BJ (cell line): ENCODE measurements around the gene PGLYRP4. TPM values are rescaled to one million over a fixed set of nuclear protein-coding genes. Genes with fewer than 3 reads are reported as not detected.

Experiments
- CTCF ChIA-PET: fragments of 350-600 bp; formaldehyde crosslinking; extraction: SDS; loops from one replicate; lab custom pipeline; 2021; ENCODE audit warnings: antibody characterized with exemption, inconsistent platforms; lab: Yijun Ruan, JAX
- POLR2A ChIA-PET: fragments of 300-600 bp; sonication (Branson Sonifier 250); formaldehyde crosslinking; extraction: SDS; loops from one replicate; lab custom pipeline; 2021; ENCODE audit warnings: antibody characterized with exemption; lab: Charles Lee
- DNase-seq: peaks from one replicate; pipeline ENCODE4 v3.0.0-alpha.2; 2011; ENCODE audit warnings: low read depth
- H3K27me3 ChIP-seq: 2 replicates; pipeline ENCODE4 v1.6.0; 2011; ENCODE audit warnings: low read length; ENCODE audit not compliant: control insufficient read depth, insufficient read depth
- H3K36me3 ChIP-seq: 2 replicates; pipeline ENCODE4 v1.5.1; 2011; ENCODE audit warnings: low read length; ENCODE audit not compliant: control insufficient read depth, insufficient read depth
- H3K4me3 ChIP-seq: 2 replicates; pipeline ENCODE4 v1.5.1; 2011; ENCODE audit warnings: low read depth, mild to moderate bottlenecking, control low read depth, low read length
- CTCF ChIP-seq: IDR thresholded peaks from 2 replicates; pipeline ENCODE4 v1.5.1; 2011; ENCODE audit warnings: low read depth, mild to moderate bottlenecking, control low read depth, inconsistent platforms, low read length, moderate library complexity; ENCODE audit not compliant: insufficient read depth
- polyA plus RNA-seq: library from polyadenylated mRNA; depleted of rRNA; stranded (reverse); fragments of >200 nt; gene quantifications from 2 replicates; pipeline ENCODE4 v1.2.3, GENCODE V29; 2011

PGLYRP4 gene
- polyA plus RNA-seq, 1 experiment = not detected

DNA sequence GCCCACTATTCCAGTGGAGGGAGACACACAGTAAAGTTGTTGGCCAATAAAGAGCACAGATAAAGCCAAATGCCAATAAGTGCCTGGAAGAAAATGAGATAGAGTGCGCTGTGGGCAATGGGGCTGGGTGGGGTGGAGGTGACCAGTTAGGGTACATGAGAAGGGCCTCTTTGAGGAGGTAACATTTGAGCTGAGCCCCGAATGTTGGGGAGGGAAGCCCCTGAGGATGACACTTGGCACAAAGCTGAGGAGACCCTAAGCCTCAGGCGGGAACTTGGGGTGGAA is 10.0 kb upstream of the PGLYRP4 start:
- Histone ChIP-seq H3K27me3 (peaks cover 5% of the 10 kb centered on the region; the same call in 1 of the 2 replicates), H3K36me3 (no peaks in the 10 kb centered on the region), H3K4me3 (no peak overlapping the region)
- CTCF ChIA-PET = interaction anchor here (17.9 kb wide), 1 partner anchor 137 kb away, joined by 404 read pairs; no protein-coding TSS in a partner anchor
- POLR2A ChIA-PET = interaction anchor here (0.7 kb wide), 1 partner anchor 241 kb away, joined by 4 read pairs; no protein-coding TSS in a partner anchor
- no peak for TF ChIP-seq CTCF
- DNase-seq = no peak

GRCh38 chr1:153357853-153358690 is 9.4 kb upstream of the PGLYRP4 start, which contains the start of gene S100A9:
TSS of gene S100A9 (plus strand) at chr1:153357854. CDS start at chr1:153358284, 430 bp downstream.
- TF ChIP-seq CTCF = no peak
- DNase-seq = no peak
- no peaks in the 10 kb centered on the region for H3K36me3 ChIP-seq
- no peak within 1 kb of the TSS for H3K4me3 ChIP-seq
- H3K27me3 ChIP-seq = peaks cover 5% of the 10 kb centered on the region; the same call in 1 of the 2 replicates
- ChIA-PET POLR2A (interaction anchor here (0.7 kb wide), 1 partner anchor 241 kb away, joined by 4 read pairs; no protein-coding TSS in a partner anchor), CTCF (interaction anchor here (17.9 kb wide), 1 partner anchor 138 kb away, joined by 404 read pairs; no protein-coding TSS in a partner anchor)

DNA sequence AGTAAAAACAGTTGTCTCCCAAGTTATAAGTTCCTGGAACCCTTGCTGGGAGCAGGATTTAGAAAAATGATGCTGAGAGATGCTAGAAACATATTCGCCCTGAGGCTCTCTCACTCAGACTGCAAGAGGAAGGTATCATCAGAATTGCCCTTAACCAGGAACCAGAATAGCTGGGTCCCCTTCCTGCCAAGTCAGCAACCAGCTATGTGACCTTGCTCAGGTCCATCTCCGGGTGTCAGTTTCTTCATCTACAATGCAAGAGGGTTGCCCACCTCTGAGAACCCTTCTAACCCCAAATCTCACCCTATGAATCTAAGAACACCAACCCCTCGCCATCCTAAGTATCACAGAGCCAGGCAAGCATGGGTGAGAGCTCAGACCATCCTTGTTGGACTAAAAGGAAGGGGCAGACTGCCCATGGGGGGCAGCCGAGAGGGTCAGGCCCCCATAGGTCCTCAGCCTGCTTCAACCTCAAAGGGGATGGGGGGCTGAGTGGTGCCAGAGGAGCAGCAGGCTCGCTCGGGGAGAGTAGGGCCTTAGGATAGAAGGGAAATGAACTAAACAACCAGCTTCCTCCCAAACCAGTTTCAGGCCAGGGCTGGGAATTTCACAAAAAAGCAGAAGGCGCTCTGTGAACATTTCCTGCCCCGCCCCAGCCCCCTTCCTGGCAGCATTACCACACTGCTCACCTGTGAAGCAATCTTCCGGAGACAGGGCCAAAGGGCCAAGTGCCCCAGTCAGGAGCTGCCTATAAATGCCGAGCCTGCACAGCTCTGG is 8.6 kb upstream of the PGLYRP4 start:
- H3K4me3 ChIP-seq = no peak overlapping the region
- no peak for TF ChIP-seq CTCF
- DNase-seq = no peak
- CTCF ChIA-PET = interaction anchor here (17.9 kb wide), 1 partner anchor 139 kb away, joined by 404 read pairs; no protein-coding TSS in a partner anchor
- H3K27me3 ChIP-seq = peaks cover 2% of the 10 kb centered on the region; the same call in 1 of the 2 replicates
- POLR2A ChIA-PET = no interaction called here
- no peaks in the 10 kb centered on the region for H3K36me3 ChIP-seq

DNA sequence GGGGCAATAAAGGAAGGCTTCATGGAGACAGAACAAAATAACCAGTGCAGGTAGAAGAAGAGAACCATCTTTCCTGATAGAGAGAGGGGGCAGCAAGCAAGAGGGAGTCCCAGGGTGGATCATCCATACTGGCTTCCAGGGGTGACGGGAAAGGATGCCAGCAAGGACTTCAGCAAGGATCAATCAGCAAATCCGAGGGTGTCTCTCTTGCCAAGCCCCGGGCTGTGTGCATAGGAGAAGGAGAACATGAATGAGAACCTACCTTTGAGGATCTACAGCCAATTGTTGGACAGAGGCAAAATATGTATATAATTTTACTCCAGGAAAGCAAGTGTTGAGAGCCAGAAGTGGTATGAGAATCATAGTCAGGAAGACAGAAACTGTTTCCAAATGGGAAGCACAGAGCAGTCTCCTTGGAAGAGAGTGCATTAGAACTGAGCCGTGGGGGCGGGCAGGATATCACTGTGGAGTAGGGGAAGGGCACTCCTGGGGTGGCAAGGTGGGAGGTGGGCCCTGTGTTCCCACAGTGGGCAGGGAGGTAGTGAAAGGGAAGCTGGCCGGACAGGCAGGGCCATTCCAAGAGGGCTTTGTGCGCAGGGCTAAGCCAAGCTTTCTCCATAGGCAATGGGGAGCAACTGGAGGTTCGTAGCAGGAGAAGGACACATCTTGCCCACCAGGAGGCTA is 7.9 kb upstream of the PGLYRP4 start:
- CTCF ChIA-PET = interaction anchor here (1.3 to 17.9 kb wide), 3 partner anchors 13 to 139 kb away, joined by 3 to 404 read pairs (median 4); no protein-coding TSS in a partner anchor
- POLR2A ChIA-PET = no interaction called here
- H3K27me3 ChIP-seq = peaks cover 2% of the 10 kb centered on the region; the same call in 1 of the 2 replicates
- no peaks in the 10 kb centered on the region for H3K36me3 ChIP-seq
- TF ChIP-seq CTCF = no peak
- no peak for DNase-seq
- no peak overlapping the region for H3K4me3 ChIP-seq
